HG02943 (cell line): ENCODE data around the gene PAF1.
A peak's percentile ranks its signal among the peaks of the same experiment; 100 is the strongest.

Experiments used
- ATAC-seq: cut with Tn5 transposase; IDR thresholded peaks from one replicate; pipeline ENCODE4 v1.9.1; 2021; ENCODE audit warnings: mild to moderate bottlenecking, low read depth, moderate library complexity; ENCODE audit not compliant: unreplicated experiment

The PAF1 gene

GRCh38 chr19:39390751-39391437 is at the start of gene PAF1, which contains the start of gene MED29:
TSS of gene PAF1 (minus strand) at chr19:39391106. CDS start at chr19:39390864, 242 bp downstream.
TSS of gene MED29 (plus strand) at chr19:39391378. CDS start at chr19:39391423, 45 bp downstream.
- peak; percentile 88 for ATAC-seq

GRCh38 chr19:39438270-39438934 is 47.5 kb upstream of the PAF1 start:
- no peak for ATAC-seq

GRCh38 chr19:39436350-39436716 is 45.4 kb upstream of the PAF1 start:
- ATAC-seq = no peak

- peak; percentile 72 for ATAC-seq
Observed at GRCh38 chr19:39435499-39436349, 44.8 kb upstream of the PAF1 start, which contains the start of gene RPS16. TSS of gene RPS16 (minus strand) at chr19:39435949. CDS start at chr19:39435895, 54 bp downstream.

GRCh38 chr19:39434123-39435076 is 43.5 kb upstream of the PAF1 start:
- no peak for ATAC-seq

GRCh38 chr19:39433480-39434079 is 42.7 kb upstream of the PAF1 start:
- ATAC-seq = no peak

GRCh38 chr19:39432677-39433025 is 41.7 kb upstream of the PAF1 start:
- no peak for ATAC-seq

- ATAC-seq = no peak
Observed at GRCh38 chr19:39430675-39431593, 40.0 kb upstream of the PAF1 start.

GRCh38 chr19:39428283-39429112 is 37.6 kb upstream of the PAF1 start:
- no peak for ATAC-seq

- no peak for ATAC-seq
Observed at GRCh38 chr19:39427707-39428106, 36.8 kb upstream of the PAF1 start.

- no peak for ATAC-seq
Observed at GRCh38 chr19:39426170-39426569, 35.3 kb upstream of the PAF1 start.

- ATAC-seq = no peak
Observed at GRCh38 chr19:39425744-39426143, 34.8 kb upstream of the PAF1 start.

- ATAC-seq = no peak
Observed at GRCh38 chr19:39424934-39425333, 34.0 kb upstream of the PAF1 start.

GRCh38 chr19:39423258-39424086 is 32.6 kb upstream of the PAF1 start:
- ATAC-seq = no peak

GRCh38 chr19:39422020-39422419 is 31.1 kb upstream of the PAF1 start:
- no peak for ATAC-seq

- ATAC-seq = no peak
Observed at GRCh38 chr19:39420769-39421168, 29.9 kb upstream of the PAF1 start.

- no peak for ATAC-seq
Observed at GRCh38 chr19:39419003-39419402, 28.1 kb upstream of the PAF1 start.
